Right cardiac atrium (tissue), 5 donors: ENCODE data around the gene TGFBI. TPM values are rescaled to one million over a fixed set of nuclear protein-coding genes. Genes with fewer than 3 reads are reported as not detected.

Experiments used
- ATAC-seq, 2 donors: fragments of 200-7000 bp; cut with Tn5 transposase; one replicate each; pipeline versions ENCODE4 v1.8.0 to v1.9.1; 2020; ENCODE audit warnings: moderate library complexity in 2 of 2, mild to moderate bottlenecking in 1 of 2
- DNase-seq, 3 donors: peaks; one replicate each; pipeline ENCODE4 v3.0.0-alpha.2; 2020
- H3K27ac ChIP-seq: one replicate; pipeline ENCODE4 v1.5.1; 2013; ENCODE audit warnings: mild to moderate bottlenecking, low read length, control low read depth, moderate library complexity
- H3K27me3 ChIP-seq: one replicate; pipeline ENCODE4 v1.6.1; 2013; ENCODE audit not compliant: control insufficient read depth, insufficient read depth
- H3K4me1 ChIP-seq: one replicate; pipeline ENCODE4 v1.6.1; 2013; ENCODE audit warnings: low read length; ENCODE audit not compliant: control insufficient read depth, insufficient read depth
- H3K4me3 ChIP-seq: one replicate; pipeline ENCODE4 v1.5.1; 2013; ENCODE audit warnings: low read length, control low read depth
- H3K9me3 ChIP-seq: one replicate; pipeline ENCODE4 v1.6.1; 2013; ENCODE audit warnings: low read length; ENCODE audit not compliant: control insufficient read depth
- WGBS: extraction: QIAGEN DNeasy Blood & Tissue Kit; methylation state at CpG from one replicate; pipeline ENCODE4 v1.1.7; 2013; 5-methylcytosine and 5-hydroxymethylcytosine counted together
- intact Hi-C, 4 donors: fragments of 100-400 bp; cut with DNase I; formaldehyde crosslinking; loops; one replicate each; pipeline versions ENCODE4 v1.11.0 to v1.14.0; 2022 to 2023
- polyA plus RNA-seq: library from polyadenylated mRNA; stranded (reverse); fragments of 200-250 nt; gene quantifications from one replicate; pipeline ENCODE4 v1.2.3, GENCODE V29; 2013
- total RNA-seq, 4 donors: library from RNA; stranded (reverse); fragmentation: NEBNext Ultra II Directional; extraction: Animal tissue kit (Norgen Biotek cat#: 25700); gene quantifications; one replicate each; pipeline ENCODE4 v1.2.1, GENCODE V29; 2021
- donor health status: healthy with polysubstance abuse.
- donor health status: DM: no; HTN: yes; CAD: no.
- donor health status: DM: no; HTN: no; CAD: no.
- donor health status: DM: no; HTN: yes; CAD: no; lungs with severe emphysema.
- donor health status: DM: yes; HTN: yes; CAD: no.

TGFBI gene
- total and polyA plus RNA-seq, 5 donors: 41.6 to 60.4 (median 47.0) TPM

GRCh38 chr5:136094913-136095641 is 66.3 kb downstream of the TGFBI start:
- Histone ChIP-seq H3K4me3 (no peak overlapping the region), H3K9me3 (no peaks in the 10 kb centered on the region), H3K4me1 (no peaks in the 10 kb centered on the region), H3K27ac (no peak overlapping the region), H3K27me3 (no peaks in the 10 kb centered on the region)
- 81% methylated on average over 8 of the region's 8 CpGs for WGBS
- DNase-seq: no peak
- no peak for ATAC-seq
- intact Hi-C loops: loop anchor here in 1 of 4 donors (5.0 kb wide), 1 partner anchor 37 kb away; the partner anchor contains the start of gene SMAD5

- WGBS: 60% methylated on average over 4 of the region's 4 CpGs
- intact Hi-C loops: no loop called here
These were observed 69.4 kb downstream of the TGFBI start for GRCh38 chr5:136098176-136098575.

GRCh38 chr5:136099870-136100269 is 71.1 kb downstream of the TGFBI start:
- no peaks in the 10 kb centered on the region for H3K9me3 ChIP-seq
- H3K27me3 ChIP-seq: no peaks in the 10 kb centered on the region
- DNase-seq (no peak), ATAC-seq (no peak)
- intact Hi-C loops: no loop called here
- no peaks in the 10 kb centered on the region for H3K4me1 ChIP-seq
- WGBS: 87% methylated on average over 3 of the region's 3 CpGs
- no peak overlapping the region for H3K4me3 ChIP-seq
- no peak overlapping the region for H3K27ac ChIP-seq

More at GRCh38 chr5:136098176-136098575, 69.4 kb downstream of the TGFBI start:
- H3K27ac ChIP-seq: no peak overlapping the region
- no peak overlapping the region for H3K4me3 ChIP-seq
- H3K9me3 ChIP-seq: no peaks in the 10 kb centered on the region
- no peaks in the 10 kb centered on the region for H3K4me1 ChIP-seq
- ATAC-seq (no peak), DNase-seq (no peak)
- H3K27me3 ChIP-seq: no peaks in the 10 kb centered on the region

- intact Hi-C loops: no loop called here
- no peaks in the 10 kb centered on the region for H3K9me3 ChIP-seq
- H3K27me3 ChIP-seq: no peaks in the 10 kb centered on the region
- no peak overlapping the region for H3K27ac ChIP-seq
- WGBS: 96% methylated on average over 1 of the region's 1 CpG
- H3K4me1 ChIP-seq: no peaks in the 10 kb centered on the region
- H3K4me3 ChIP-seq: no peak overlapping the region
- DNase-seq: no peak
- no peak for ATAC-seq
These were observed 73.1 kb downstream of the TGFBI start for GRCh38 chr5:136101884-136102283.

GRCh38 chr5:136103118-136103517 is 74.3 kb downstream of the TGFBI start:
- Histone ChIP-seq H3K27me3 (no peaks in the 10 kb centered on the region), H3K9me3 (no peaks in the 10 kb centered on the region), H3K4me1 (no peaks in the 10 kb centered on the region), H3K27ac (no peak overlapping the region), H3K4me3 (no peak overlapping the region)
- no peak for DNase-seq
- intact Hi-C loops: no loop called here
- WGBS: 95% methylated on average over 1 of the region's 1 CpG
- ATAC-seq: no peak

- H3K9me3 ChIP-seq: no peaks in the 10 kb centered on the region
- H3K4me3 ChIP-seq: no peak overlapping the region
- no peak overlapping the region for H3K27ac ChIP-seq
- intact Hi-C loops: no loop called here
- DNase-seq (no peak), ATAC-seq (no peak)
- H3K4me1 ChIP-seq: no peaks in the 10 kb centered on the region
- 56% methylated on average over 8 of the region's 8 CpGs for WGBS
- no peaks in the 10 kb centered on the region for H3K27me3 ChIP-seq
These were observed 75.6 kb downstream of the TGFBI start for GRCh38 chr5:136104306-136104965.

- ATAC-seq: no peak
- 87% methylated on average over 6 of the region's 6 CpGs for WGBS
These were observed 77.7 kb downstream of the TGFBI start for GRCh38 chr5:136106351-136107031.

GRCh38 chr5:136108180-136108611 is 79.4 kb downstream of the TGFBI start:
- 81% methylated on average over 2 of the region's 2 CpGs for WGBS
- no peaks in the 10 kb centered on the region for H3K9me3 ChIP-seq
- H3K27me3 ChIP-seq: no peaks in the 10 kb centered on the region
- intact Hi-C loops: no loop called here
- no peak for ATAC-seq
- no peak for DNase-seq
- no peaks in the 10 kb centered on the region for H3K4me1 ChIP-seq
- no peak overlapping the region for H3K27ac ChIP-seq
- H3K4me3 ChIP-seq: no peak overlapping the region

More at GRCh38 chr5:136106351-136107031, 77.7 kb downstream of the TGFBI start:
- Histone ChIP-seq H3K27me3 (no peaks in the 10 kb centered on the region), H3K4me3 (no peak overlapping the region), H3K27ac (no peak overlapping the region), H3K9me3 (no peaks in the 10 kb centered on the region), H3K4me1 (no peaks in the 10 kb centered on the region)
- DNase-seq: no peak
- intact Hi-C loops: no loop called here

- Histone ChIP-seq H3K27ac (no peak overlapping the region), H3K9me3 (no peaks in the 10 kb centered on the region), H3K27me3 (no peaks in the 10 kb centered on the region), H3K4me1 (no peaks in the 10 kb centered on the region), H3K4me3 (no peak overlapping the region)
- 97% methylated on average over 1 of the region's 1 CpG for WGBS
- ATAC-seq (no peak), DNase-seq (no peak)
- intact Hi-C loops: no loop called here
These were observed 80.0 kb downstream of the TGFBI start for GRCh38 chr5:136108766-136109165.

- H3K9me3 ChIP-seq: no peaks in the 10 kb centered on the region
- DNase-seq: no peak
- H3K4me3 ChIP-seq: no peak overlapping the region
- no peaks in the 10 kb centered on the region for H3K27me3 ChIP-seq
- no peaks in the 10 kb centered on the region for H3K4me1 ChIP-seq
- H3K27ac ChIP-seq: no peak overlapping the region
- no peak for ATAC-seq
- intact Hi-C loops: no loop called here
- WGBS: 89% methylated on average over 5 of the region's 5 CpGs
These were observed 80.8 kb downstream of the TGFBI start for GRCh38 chr5:136109453-136110135.
